Transverse colon (tissue), 4 donors: ENCODE results near the gene HDGFL2.

Experiments
- CTCF ChIP-seq, 5 experiments: fragments of 200-600 bp in 3 of 5; fragments of 450-650 bp in 2 of 5; sonication (generic) in 3 of 5; IDR thresholded peaks; 1 replicate in 2 of 5; 2 replicates in 3 of 5; pipeline ENCODE4 v1.5.1; 2016 to 2017; ENCODE audit warnings: antibody characterized with exemption in 5 of 5, inconsistent platforms in 3 of 5, mild to moderate bottlenecking in 2 of 5, moderate library complexity in 1 of 5
- POLR2A ChIP-seq: fragments of 450-650 bp; IDR thresholded peaks from one replicate; pipeline ENCODE4 v1.6.1; 2016; ENCODE audit warnings: antibody characterized with exemption, mild to moderate bottlenecking, moderate library complexity
- POLR2AphosphoS5 ChIP-seq, 3 donors: sonication (generic); formaldehyde crosslinking; IDR thresholded peaks; one replicate each; pipeline ENCODE4 v1.6.1; 2016; ENCODE audit warnings: antibody characterized with exemption in 3 of 3

GRCh38 chr19:4539169-4539692 is 67.1 kb downstream of the HDGFL2 start:
- TF ChIP-seq CTCF (IDR thresholded peaks at IDR 0.05), result no peak
- TF ChIP-seq POLR2AphosphoS5 (IDR thresholded peaks at IDR 0.05), result no peak
- TF ChIP-seq POLR2A, result no peak
